Common myeloid progenitor, CD34-positive (primary cell): ENCODE results near the gene WDR20.

ENCODE experiments used
- CTCF ChIA-PET: fragments of 350-600 bp; sonication (Branson Sonifier 250); formaldehyde crosslinking; loops from one replicate; lab custom pipeline; 2021; ENCODE audit warnings: antibody characterized with exemption; lab: Charles Lee
- POLR2A ChIA-PET: fragments of 350-600 bp; sonication (Branson Sonifier 250); formaldehyde crosslinking; loops from one replicate; lab custom pipeline; 2021; ENCODE audit warnings: antibody characterized with exemption; lab: Charles Lee
- DNase-seq, 3 donors: peaks; one replicate each; pipeline versions ENCODE4 v3.0.0 to v3.0.0-alpha.2; 2013
- H3K27ac ChIP-seq, 2 experiments: 1 replicate in 1 of 2; 2 replicates in 1 of 2; pipeline ENCODE4 v1.7.0; 2013; ENCODE audit warnings: inconsistent platforms in 2 of 2, low read length in 2 of 2, mild to moderate bottlenecking in 2 of 2, low read depth in 1 of 2, moderate library complexity in 1 of 2; ENCODE audit not compliant: severe bottlenecking in 2 of 2, insufficient read depth in 1 of 2, poor library complexity in 1 of 2
- H3K27me3 ChIP-seq, 5 experiments: replicated peaks in 2 of 5; 1 replicate in 3 of 5; 2 replicates in 2 of 5; pipeline versions ENCODE4 v1.6.1 to v1.7.0; 2013; ENCODE audit warnings: low read length in 4 of 5, mild to moderate bottlenecking in 2 of 5, moderate library complexity in 2 of 5, inconsistent platforms in 1 of 5; ENCODE audit not compliant: insufficient read depth in 5 of 5, control insufficient read depth in 4 of 5
- H3K36me3 ChIP-seq, 4 experiments: 1 replicate in 2 of 4; 2 replicates in 2 of 4; pipeline versions ENCODE4 v1.6.1 to v1.7.0; 2013; ENCODE audit warnings: low read length in 3 of 4, control low read depth in 1 of 4, mild to moderate bottlenecking in 1 of 4; ENCODE audit not compliant: control insufficient read depth in 4 of 4, insufficient read depth in 4 of 4
- H3K4me1 ChIP-seq, 4 experiments: 1 replicate in 3 of 4; 2 replicates in 1 of 4; pipeline versions ENCODE4 v1.6.1 to v1.7.1; 2013; ENCODE audit warnings: low read length in 3 of 4, mild to moderate bottlenecking in 3 of 4, control low read depth in 1 of 4, inconsistent platforms in 1 of 4, moderate library complexity in 1 of 4; ENCODE audit not compliant: control insufficient read depth in 4 of 4, insufficient read depth in 4 of 4; ENCODE audit errors: control extremely low read depth in 1 of 4
- H3K4me3 ChIP-seq, 7 experiments: 1 replicate in 4 of 7; 2 replicates in 3 of 7; pipeline versions ENCODE4 v1.5.1 to v1.7.0; 2013; ENCODE audit warnings: mild to moderate bottlenecking in 7 of 7, low read length in 6 of 7, moderate library complexity in 6 of 7, inconsistent platforms in 2 of 7, low read depth in 2 of 7, control low read depth in 1 of 7; ENCODE audit not compliant: insufficient read depth in 4 of 7, control insufficient read depth in 1 of 7; ENCODE audit errors: extremely low read depth in 1 of 7
- H3K9me3 ChIP-seq, 5 experiments: 1 replicate in 4 of 5; 2 replicates in 1 of 5; pipeline versions ENCODE4 v1.6.1 to v1.7.1; 2013; ENCODE audit warnings: low read length in 4 of 5, mild to moderate bottlenecking in 2 of 5, inconsistent platforms in 1 of 5, low read depth in 1 of 5, moderate library complexity in 1 of 5; ENCODE audit not compliant: control insufficient read depth in 4 of 5, insufficient read depth in 2 of 5; ENCODE audit errors: control extremely low read depth in 1 of 5
- WGBS: methylation state at CpG from one replicate; pipeline ENCODE4 v1.1.5; 2013; ENCODE audit not compliant: insufficient coverage; 5-methylcytosine and 5-hydroxymethylcytosine counted together

Gene WDR20

GRCh38 chr14:102192840-102193502 is 53.3 kb downstream of the WDR20 start:
- POLR2A ChIA-PET: interaction anchor here (0.6 to 0.9 kb wide), 2 partner anchors 9 to 781 kb away, joined by 3 to 4 read pairs; no protein-coding TSS in a partner anchor
- Histone ChIP-seq H3K4me3 (no peak overlapping the region), H3K4me1 (peaks cover 0 to 13% (median 0%) of the 10 kb centered on the region in 4 experiments), H3K36me3 (peaks cover 6 to 24% (median 13%) of the 10 kb centered on the region in 4 experiments), H3K9me3 (no peaks in the 10 kb centered on the region), H3K27ac (peak overlapping the region in 1 of 2 experiments; percentile 14), H3K27me3 (no peaks in the 10 kb centered on the region)
- WGBS: 94% methylated on average over 12 of the region's 13 CpGs
- no peak for DNase-seq
- CTCF ChIA-PET: no interaction called here

- Histone ChIP-seq H3K27ac (no peak overlapping the region), H3K27me3 (no peaks in the 10 kb centered on the region), H3K4me1 (peaks cover 0 to 12% (median 0%) of the 10 kb centered on the region in 4 experiments), H3K4me3 (no peak overlapping the region), H3K36me3 (peaks cover 6 to 41% (median 20%) of the 10 kb centered on the region in 4 experiments), H3K9me3 (no peaks in the 10 kb centered on the region)
- peak; percentile 11 to 36 (median 36) for DNase-seq
- CTCF ChIA-PET: no interaction called here
- 63% methylated on average over 3 of the region's 4 CpGs for WGBS
- POLR2A ChIA-PET: no interaction called here
Observed at GRCh38 chr14:102194856-102195255, 55.2 kb downstream of the WDR20 start.

GRCh38 chr14:102195446-102195845 is 55.7 kb downstream of the WDR20 start:
- peaks cover 6 to 45% (median 20%) of the 10 kb centered on the region in 4 experiments for H3K36me3 ChIP-seq
- H3K27ac ChIP-seq: no peak overlapping the region
- H3K9me3 ChIP-seq: no peaks in the 10 kb centered on the region
- WGBS: 100% methylated on average over 1 of the region's 1 CpG
- DNase-seq: no peak
- no peak overlapping the region for H3K4me3 ChIP-seq
- POLR2A ChIA-PET: no interaction called here
- CTCF ChIA-PET: interaction anchor here (1.4 kb wide), 1 partner anchor 12 kb away, joined by 4 read pairs; no protein-coding TSS in a partner anchor
- H3K27me3 ChIP-seq: no peaks in the 10 kb centered on the region
- H3K4me1 ChIP-seq: peaks cover 0 to 9% (median 0%) of the 10 kb centered on the region in 4 experiments

GRCh38 chr14:102196039-102196901 is 56.6 kb downstream of the WDR20 start:
- DNase-seq: no peak
- POLR2A ChIA-PET: no interaction called here
- CTCF ChIA-PET: interaction anchor here (1.4 to 1.5 kb wide), 2 partner anchors 9 to 13 kb away, joined by 3 to 4 read pairs; no protein-coding TSS in a partner anchor
- H3K4me3 ChIP-seq: no peak overlapping the region
- no peak overlapping the region for H3K27ac ChIP-seq
- no peaks in the 10 kb centered on the region for H3K27me3 ChIP-seq
- 96% methylated on average over 5 of the region's 6 CpGs for WGBS
- peaks cover 0 to 6% (median 0%) of the 10 kb centered on the region in 4 experiments for H3K4me1 ChIP-seq
- peaks cover 6 to 45% (median 22%) of the 10 kb centered on the region in 4 experiments for H3K36me3 ChIP-seq
- no peaks in the 10 kb centered on the region for H3K9me3 ChIP-seq

GRCh38 chr14:102196902-102197230 is 57.2 kb downstream of the WDR20 start:
- no peak for DNase-seq
- H3K9me3 ChIP-seq: no peaks in the 10 kb centered on the region
- H3K36me3 ChIP-seq: peaks cover 6 to 45% (median 23%) of the 10 kb centered on the region in 4 experiments
- no peak overlapping the region for H3K27ac ChIP-seq
- no peak overlapping the region for H3K4me3 ChIP-seq
- H3K27me3 ChIP-seq: no peaks in the 10 kb centered on the region
- WGBS: 92% methylated on average over 4 of the region's 4 CpGs
- ChIA-PET CTCF (interaction anchor here (1.5 kb wide), 1 partner anchor 8 kb away, joined by 3 read pairs; no protein-coding TSS in a partner anchor), POLR2A (no interaction called here)
- peaks cover 0 to 9% (median 0%) of the 10 kb centered on the region in 4 experiments for H3K4me1 ChIP-seq

- H3K27ac ChIP-seq: no peak overlapping the region
- H3K9me3 ChIP-seq: no peaks in the 10 kb centered on the region
- POLR2A ChIA-PET: no interaction called here
- 95% methylated on average over 5 of the region's 5 CpGs for WGBS
- no peaks in the 10 kb centered on the region for H3K27me3 ChIP-seq
- H3K4me3 ChIP-seq: no peak overlapping the region
- peaks cover 0 to 9% (median 0%) of the 10 kb centered on the region in 4 experiments for H3K4me1 ChIP-seq
- no peak for DNase-seq
- H3K36me3 ChIP-seq: peaks cover 6 to 45% (median 23%) of the 10 kb centered on the region in 4 experiments
- CTCF ChIA-PET: interaction anchor here (1.5 kb wide), 1 partner anchor 7 kb away, joined by 3 read pairs; no protein-coding TSS in a partner anchor
Observed at GRCh38 chr14:102197317-102197853, 57.7 kb downstream of the WDR20 start.
